B cell (primary cell): ENCODE data around the gene RDH13.
"Not testable (repeated sequence)": the region's sequence is repeated elsewhere in the genome, so short reads cannot be mapped to it uniquely, and the experiment has no call there.

Source experiments
- EZH2 ChIP-seq: IDR thresholded peaks from 2 replicates; pipeline ENCODE4 v1.6.1; 2012; ENCODE audit warnings: borderline replicate concordance, low read depth, mild to moderate bottlenecking, moderate library complexity, low read length; ENCODE audit not compliant: insufficient read depth, poor library complexity, severe bottlenecking
- TF ChIP-seq, protein P1 (sequence below): fragments of 200-600 bp; IDR thresholded peaks from one replicate; pipeline ENCODE4 v1.8.0; 2022; ENCODE audit warnings: antibody characterized with exemption, mild to moderate bottlenecking

DNA sequence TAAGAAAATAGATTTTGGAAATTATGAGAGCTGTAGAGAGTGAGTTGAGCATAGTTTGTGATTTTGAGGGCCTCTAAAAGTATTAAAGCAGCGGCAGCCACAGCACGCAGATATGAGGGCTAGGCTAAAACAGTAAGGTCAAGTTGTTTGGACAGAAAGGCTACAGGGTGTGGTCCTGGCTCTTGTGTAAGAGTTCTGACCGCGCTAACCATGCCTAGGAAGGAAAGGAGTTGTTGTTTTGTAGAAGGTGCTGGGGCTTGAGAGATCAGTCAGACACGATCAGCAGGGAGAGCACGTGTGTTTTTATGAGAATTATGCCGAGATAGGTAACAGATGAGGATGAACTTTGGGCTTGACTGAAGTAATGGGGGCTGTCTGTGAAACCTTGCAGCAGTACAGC lies 54.2 kb downstream of the RDH13 start:
- TF ChIP-seq EZH2 = not testable (repeated sequence)
- TF ChIP-seq, protein P1, sequence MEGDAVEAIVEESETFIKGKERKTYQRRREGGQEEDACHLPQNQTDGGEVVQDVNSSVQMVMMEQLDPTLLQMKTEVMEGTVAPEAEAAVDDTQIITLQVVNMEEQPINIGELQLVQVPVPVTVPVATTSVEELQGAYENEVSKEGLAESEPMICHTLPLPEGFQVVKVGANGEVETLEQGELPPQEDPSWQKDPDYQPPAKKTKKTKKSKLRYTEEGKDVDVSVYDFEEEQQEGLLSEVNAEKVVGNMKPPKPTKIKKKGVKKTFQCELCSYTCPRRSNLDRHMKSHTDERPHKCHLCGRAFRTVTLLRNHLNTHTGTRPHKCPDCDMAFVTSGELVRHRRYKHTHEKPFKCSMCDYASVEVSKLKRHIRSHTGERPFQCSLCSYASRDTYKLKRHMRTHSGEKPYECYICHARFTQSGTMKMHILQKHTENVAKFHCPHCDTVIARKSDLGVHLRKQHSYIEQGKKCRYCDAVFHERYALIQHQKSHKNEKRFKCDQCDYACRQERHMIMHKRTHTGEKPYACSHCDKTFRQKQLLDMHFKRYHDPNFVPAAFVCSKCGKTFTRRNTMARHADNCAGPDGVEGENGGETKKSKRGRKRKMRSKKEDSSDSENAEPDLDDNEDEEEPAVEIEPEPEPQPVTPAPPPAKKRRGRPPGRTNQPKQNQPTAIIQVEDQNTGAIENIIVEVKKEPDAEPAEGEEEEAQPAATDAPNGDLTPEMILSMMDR = not testable (repeated sequence)
